Ishikawa (cell line): ENCODE results near the gene WDR72.

Experiments used
- CEBPB ChIP-seq: IDR thresholded peaks from 2 replicates; pipeline ENCODE4 v1.6.1; 2012
- EGR1 ChIP-seq: IDR thresholded peaks from 2 replicates; pipeline ENCODE4 v1.6.1; 2012
- EP300 ChIP-seq: IDR thresholded peaks from 2 replicates; pipeline ENCODE4 v1.6.1; 2012; ENCODE audit warnings: borderline replicate concordance
- RAD21 ChIP-seq: IDR thresholded peaks from 2 replicates; pipeline ENCODE4 v1.6.1; 2012; ENCODE audit warnings: low read depth
- TAF1 ChIP-seq: IDR thresholded peaks from 2 replicates; pipeline ENCODE4 v1.6.1; 2012; ENCODE audit warnings: low read depth, mild to moderate bottlenecking
- TCF12 ChIP-seq: IDR thresholded peaks from 2 replicates; pipeline ENCODE4 v1.6.1; 2012; ENCODE audit warnings: low read depth
- TEAD4 ChIP-seq: IDR thresholded peaks from 2 replicates; pipeline ENCODE4 v1.6.1; 2012
- YY1 ChIP-seq: IDR thresholded peaks from 2 replicates; pipeline ENCODE4 v1.6.1; 2012; ENCODE audit warnings: low read depth
- ZBTB7A ChIP-seq: IDR thresholded peaks from 2 replicates; pipeline ENCODE4 v1.6.1; 2012; ENCODE audit warnings: low read depth
- TF ChIP-seq, protein P1 (sequence below): IDR thresholded peaks from 2 replicates; pipeline ENCODE4 v1.6.1; 2012
- TF ChIP-seq, protein P2 (sequence below): IDR thresholded peaks from 2 replicates; pipeline ENCODE4 v1.6.1; 2012; ENCODE audit warnings: low read depth, mild to moderate bottlenecking

- TF ChIP-seq RAD21 (no peak), CEBPB (no peak), TCF12 (no peak), YY1 (no peak), EGR1 (no peak), EP300 (no peak), TEAD4 (no peak), ZBTB7A (no peak), TAF1 (no peak)
- TF ChIP-seq, protein P1, sequence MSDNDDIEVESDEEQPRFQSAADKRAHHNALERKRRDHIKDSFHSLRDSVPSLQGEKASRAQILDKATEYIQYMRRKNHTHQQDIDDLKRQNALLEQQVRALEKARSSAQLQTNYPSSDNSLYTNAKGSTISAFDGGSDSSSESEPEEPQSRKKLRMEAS: no peak
- TF ChIP-seq, protein P2, sequence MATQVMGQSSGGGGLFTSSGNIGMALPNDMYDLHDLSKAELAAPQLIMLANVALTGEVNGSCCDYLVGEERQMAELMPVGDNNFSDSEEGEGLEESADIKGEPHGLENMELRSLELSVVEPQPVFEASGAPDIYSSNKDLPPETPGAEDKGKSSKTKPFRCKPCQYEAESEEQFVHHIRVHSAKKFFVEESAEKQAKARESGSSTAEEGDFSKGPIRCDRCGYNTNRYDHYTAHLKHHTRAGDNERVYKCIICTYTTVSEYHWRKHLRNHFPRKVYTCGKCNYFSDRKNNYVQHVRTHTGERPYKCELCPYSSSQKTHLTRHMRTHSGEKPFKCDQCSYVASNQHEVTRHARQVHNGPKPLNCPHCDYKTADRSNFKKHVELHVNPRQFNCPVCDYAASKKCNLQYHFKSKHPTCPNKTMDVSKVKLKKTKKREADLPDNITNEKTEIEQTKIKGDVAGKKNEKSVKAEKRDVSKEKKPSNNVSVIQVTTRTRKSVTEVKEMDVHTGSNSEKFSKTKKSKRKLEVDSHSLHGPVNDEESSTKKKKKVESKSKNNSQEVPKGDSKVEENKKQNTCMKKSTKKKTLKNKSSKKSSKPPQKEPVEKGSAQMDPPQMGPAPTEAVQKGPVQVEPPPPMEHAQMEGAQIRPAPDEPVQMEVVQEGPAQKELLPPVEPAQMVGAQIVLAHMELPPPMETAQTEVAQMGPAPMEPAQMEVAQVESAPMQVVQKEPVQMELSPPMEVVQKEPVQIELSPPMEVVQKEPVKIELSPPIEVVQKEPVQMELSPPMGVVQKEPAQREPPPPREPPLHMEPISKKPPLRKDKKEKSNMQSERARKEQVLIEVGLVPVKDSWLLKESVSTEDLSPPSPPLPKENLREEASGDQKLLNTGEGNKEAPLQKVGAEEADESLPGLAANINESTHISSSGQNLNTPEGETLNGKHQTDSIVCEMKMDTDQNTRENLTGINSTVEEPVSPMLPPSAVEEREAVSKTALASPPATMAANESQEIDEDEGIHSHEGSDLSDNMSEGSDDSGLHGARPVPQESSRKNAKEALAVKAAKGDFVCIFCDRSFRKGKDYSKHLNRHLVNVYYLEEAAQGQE: no peak
Observed at GRCh38 chr15:53648934-53649333, 110.5 kb downstream of the WDR72 start.
